Chondrocyte (in vitro differentiated cells): Measurements from ENCODE around the gene XXYLT1. TPM values are rescaled to one million over a fixed set of nuclear protein-coding genes. Genes with fewer than 3 reads are reported as not detected.

Source experiments
- DNase-seq: peaks from one replicate; pipeline ENCODE4 v3.0.0; 2021; ENCODE audit warnings: mixed read lengths, low spot score
- H3K27ac Mint-ChIP-seq: one replicate; pipeline ENCODE4 v1.8.0; 2021; ENCODE audit warnings: mild to moderate bottlenecking, moderate library complexity, mixed read lengths; ENCODE audit not compliant: unreplicated experiment
- H3K27me3 Mint-ChIP-seq: 2 replicates; pipeline ENCODE4 v1.8.0; 2021; ENCODE audit warnings: low read depth, mixed read lengths
- H3K36me3 Mint-ChIP-seq: 2 replicates; pipeline ENCODE4 v1.8.0; 2021; ENCODE audit warnings: low read depth, mixed read lengths
- H3K4me1 Mint-ChIP-seq: 2 replicates; pipeline ENCODE4 v1.8.0; 2021; ENCODE audit warnings: low read depth, mild to moderate bottlenecking, mixed read lengths
- H3K4me3 Mint-ChIP-seq: one replicate; pipeline ENCODE4 v1.8.0; 2021; ENCODE audit warnings: mild to moderate bottlenecking, moderate library complexity, mixed read lengths; ENCODE audit not compliant: unreplicated experiment
- H3K9me3 Mint-ChIP-seq: 2 replicates; pipeline ENCODE4 v1.8.0; 2021; ENCODE audit warnings: low read depth, mixed read lengths
- total RNA-seq: library from RNA; stranded (reverse); gene quantifications from 3 replicates; pipeline ENCODE4 v1.2.1, GENCODE V29; 2021
- TF ChIP-seq, protein P1 (sequence below): fragments of 200-600 bp; sonication (generic); IDR thresholded peaks from 2 replicates; pipeline ENCODE4 v1.5.0; 2021; ENCODE audit warnings: antibody characterized with exemption, mild to moderate bottlenecking, moderate library complexity

XXYLT1 gene
- total RNA-seq, 1 donor from 2014 or later, result 32.7 TPM

DNA sequence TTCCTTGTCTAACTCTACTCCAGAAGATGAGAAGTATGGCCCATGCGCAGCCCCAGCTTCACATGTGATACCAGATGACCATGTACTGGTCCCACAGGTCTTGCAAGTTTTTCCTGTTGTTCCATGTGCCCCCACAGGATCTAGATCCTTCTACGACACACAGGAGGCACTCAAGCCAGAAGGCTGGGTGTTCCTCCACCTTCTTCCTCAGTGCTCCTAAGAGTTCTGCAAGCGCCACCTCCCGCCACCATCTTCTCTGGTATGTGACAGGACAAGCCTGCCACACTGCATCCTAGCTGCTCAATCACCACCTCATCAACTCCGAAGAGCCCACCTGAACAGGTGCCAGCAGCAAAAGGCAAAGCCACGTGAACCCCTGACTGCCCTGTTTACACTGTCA is 43.1 kb downstream of the XXYLT1 start:
- DNase-seq, result no peak
- peaks cover 19% of the 10 kb centered on the region for H3K4me1 Mint-ChIP-seq
- peaks cover 10% of the 10 kb centered on the region for H3K9me3 Mint-ChIP-seq
- no peak overlapping the region for H3K27ac Mint-ChIP-seq
- H3K36me3 Mint-ChIP-seq, result peaks cover 8% of the 10 kb centered on the region
- TF ChIP-seq, protein P1, sequence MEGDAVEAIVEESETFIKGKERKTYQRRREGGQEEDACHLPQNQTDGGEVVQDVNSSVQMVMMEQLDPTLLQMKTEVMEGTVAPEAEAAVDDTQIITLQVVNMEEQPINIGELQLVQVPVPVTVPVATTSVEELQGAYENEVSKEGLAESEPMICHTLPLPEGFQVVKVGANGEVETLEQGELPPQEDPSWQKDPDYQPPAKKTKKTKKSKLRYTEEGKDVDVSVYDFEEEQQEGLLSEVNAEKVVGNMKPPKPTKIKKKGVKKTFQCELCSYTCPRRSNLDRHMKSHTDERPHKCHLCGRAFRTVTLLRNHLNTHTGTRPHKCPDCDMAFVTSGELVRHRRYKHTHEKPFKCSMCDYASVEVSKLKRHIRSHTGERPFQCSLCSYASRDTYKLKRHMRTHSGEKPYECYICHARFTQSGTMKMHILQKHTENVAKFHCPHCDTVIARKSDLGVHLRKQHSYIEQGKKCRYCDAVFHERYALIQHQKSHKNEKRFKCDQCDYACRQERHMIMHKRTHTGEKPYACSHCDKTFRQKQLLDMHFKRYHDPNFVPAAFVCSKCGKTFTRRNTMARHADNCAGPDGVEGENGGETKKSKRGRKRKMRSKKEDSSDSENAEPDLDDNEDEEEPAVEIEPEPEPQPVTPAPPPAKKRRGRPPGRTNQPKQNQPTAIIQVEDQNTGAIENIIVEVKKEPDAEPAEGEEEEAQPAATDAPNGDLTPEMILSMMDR, result no peak
- H3K27me3 Mint-ChIP-seq, result no peaks in the 10 kb centered on the region
- H3K4me3 Mint-ChIP-seq, result no peak overlapping the region

DNA sequence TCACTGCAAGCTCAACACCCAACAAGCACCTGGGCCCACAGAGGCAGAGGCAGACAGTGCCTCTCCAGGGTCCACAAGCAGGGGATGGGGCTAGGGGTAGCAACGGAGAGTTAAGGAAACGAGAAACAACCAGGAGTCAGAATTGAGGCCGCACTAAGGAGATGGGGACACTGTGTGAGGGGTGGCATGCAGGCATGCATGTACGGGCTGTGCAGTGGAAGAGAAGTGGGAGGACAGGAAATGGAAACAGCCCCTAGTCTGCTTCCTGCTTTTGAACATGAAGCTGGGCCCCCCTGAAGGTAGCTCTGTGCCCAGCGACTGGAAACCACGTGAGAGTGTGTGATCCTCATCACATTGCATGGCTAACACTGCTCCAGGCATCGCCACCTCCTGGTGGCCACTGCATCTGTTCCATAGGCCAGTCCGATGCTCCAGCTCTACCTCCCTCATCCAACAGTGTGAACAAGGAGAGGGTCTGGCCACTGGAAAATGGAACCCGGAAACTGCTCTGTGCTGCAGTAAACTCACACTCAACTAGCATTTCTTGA is 44.0 kb downstream of the XXYLT1 start:
- no peak for DNase-seq
- Mint-ChIP-seq H3K4me1 (peaks cover 28% of the 10 kb centered on the region), H3K4me3 (no peak overlapping the region), H3K36me3 (peaks cover 8% of the 10 kb centered on the region), H3K9me3 (peaks cover 6% of the 10 kb centered on the region), H3K27ac (no peak overlapping the region), H3K27me3 (no peaks in the 10 kb centered on the region)
- TF ChIP-seq, protein P1, result peak; percentile 63

DNA sequence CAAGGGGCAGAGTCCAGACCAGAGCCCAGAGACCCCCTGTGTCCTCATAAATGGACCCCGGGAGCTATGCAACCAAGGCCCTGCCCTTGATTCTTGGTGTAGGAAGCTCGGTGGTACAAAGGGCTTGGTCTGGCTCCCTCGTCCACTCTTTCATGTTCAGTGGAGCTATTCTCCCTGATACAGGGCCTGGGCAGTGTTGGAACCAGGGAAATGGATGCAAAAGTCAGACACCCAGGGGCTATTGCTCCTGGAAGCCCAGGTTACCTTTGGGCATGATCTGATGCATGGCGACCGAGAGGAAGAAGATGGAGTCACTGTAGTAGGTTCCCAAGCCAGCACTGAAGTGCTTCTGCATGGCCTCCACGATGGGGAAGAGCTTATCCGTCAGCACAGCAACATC is 44.5 kb downstream of the XXYLT1 start:
- Mint-ChIP-seq H3K4me1 (peaks cover 34% of the 10 kb centered on the region), H3K36me3 (peaks cover 8% of the 10 kb centered on the region), H3K27me3 (no peaks in the 10 kb centered on the region), H3K27ac (no peak overlapping the region), H3K4me3 (no peak overlapping the region), H3K9me3 (peaks cover 6% of the 10 kb centered on the region)
- no peak for DNase-seq
- TF ChIP-seq, protein P1, result no peak

DNA sequence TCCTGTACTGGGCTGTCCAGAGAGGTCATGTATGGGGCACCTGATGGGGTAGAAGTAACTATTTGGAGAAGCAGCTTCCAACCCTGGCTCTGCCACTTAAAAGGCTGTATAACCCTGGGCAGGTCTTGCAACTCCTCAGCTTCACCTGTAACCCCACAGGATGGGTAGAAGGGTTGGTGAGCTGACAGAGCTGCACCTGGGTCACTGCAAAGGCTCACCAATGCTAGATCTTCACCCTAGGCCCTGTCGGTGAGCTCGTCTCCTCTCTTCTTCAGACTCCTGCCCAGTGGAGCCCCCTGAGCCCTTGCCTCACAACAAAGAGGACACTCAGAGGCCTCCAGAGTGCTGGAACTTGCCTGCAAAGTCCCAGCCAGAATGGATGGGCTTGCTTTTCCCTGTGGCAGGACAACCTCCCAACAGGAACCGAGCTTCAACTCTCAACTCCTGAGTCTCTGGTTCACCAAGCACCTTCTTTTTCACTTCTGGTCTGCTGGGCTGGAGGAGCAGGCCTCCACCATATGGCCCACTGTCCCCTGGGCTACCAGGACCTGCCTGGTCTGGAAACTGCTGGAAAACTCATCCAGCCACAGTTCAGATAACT is 45.9 kb downstream of the XXYLT1 start:
- H3K9me3 Mint-ChIP-seq, result no peaks in the 10 kb centered on the region
- DNase-seq, result no peak

DNA sequence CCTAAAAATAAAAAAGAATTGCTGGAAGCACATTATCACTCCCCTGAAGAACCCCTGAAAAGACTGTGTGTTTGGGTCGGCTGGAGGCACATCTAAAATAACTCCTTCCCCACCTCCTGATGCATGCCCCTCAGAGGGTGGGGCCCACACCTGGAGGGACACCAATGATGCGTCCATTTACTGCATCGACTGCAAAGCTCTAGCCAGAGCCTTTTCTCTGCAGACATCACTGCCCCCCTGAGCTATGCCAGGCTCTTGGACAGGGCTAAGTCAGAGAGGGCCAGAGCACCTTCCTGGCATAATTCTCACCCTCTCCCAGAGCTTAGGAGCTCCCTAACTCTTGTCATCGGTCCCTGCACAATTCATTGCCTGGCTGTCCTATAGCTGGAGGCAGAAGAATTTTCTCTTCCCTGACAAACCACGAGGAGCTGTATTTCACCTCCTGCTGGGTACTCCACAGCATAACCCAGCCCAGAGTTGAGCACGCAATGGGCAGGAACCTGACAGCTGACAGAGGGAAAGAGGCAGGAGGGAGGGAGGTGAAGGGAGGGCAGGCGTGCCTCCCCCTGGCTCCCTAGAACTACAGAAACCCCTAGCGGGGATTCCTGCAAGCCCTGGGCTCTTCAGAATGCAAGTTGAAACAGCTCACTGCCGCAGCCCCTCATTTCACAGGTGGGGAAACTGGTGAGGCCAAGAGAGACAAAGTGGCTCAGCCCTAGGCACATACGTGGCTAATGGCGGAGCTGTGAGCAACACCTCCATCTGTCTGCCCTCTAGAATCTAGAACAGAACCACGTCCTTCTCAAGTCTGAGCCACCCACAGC is 46.6 kb downstream of the XXYLT1 start:
- Mint-ChIP-seq H3K27ac (peak overlapping the region; percentile 87), H3K27me3 (no peaks in the 10 kb centered on the region), H3K36me3 (peaks cover 8% of the 10 kb centered on the region), H3K9me3 (no peaks in the 10 kb centered on the region), H3K4me3 (peak overlapping the region; percentile 31), H3K4me1 (peaks cover 53% of the 10 kb centered on the region)
- TF ChIP-seq, protein P1, result peak; percentile 51
- DNase-seq, result no peak

More for the DNA sequence above, 45.9 kb downstream of the XXYLT1 start:
- Mint-ChIP-seq H3K27me3 (no peaks in the 10 kb centered on the region), H3K4me1 (peaks cover 47% of the 10 kb centered on the region), H3K4me3 (no peak overlapping the region), H3K27ac (no peak overlapping the region), H3K36me3 (peaks cover 8% of the 10 kb centered on the region)
- TF ChIP-seq, protein P1, result no peak
